ENCODE measurements around the gene RAET1L. TPM values are rescaled to one million over a fixed set of nuclear protein-coding genes. Genes with fewer than 3 reads are reported as not detected.

RAET1L gene
- total RNA-seq, 1 experiment from 2014 or later: not detected

DNA sequence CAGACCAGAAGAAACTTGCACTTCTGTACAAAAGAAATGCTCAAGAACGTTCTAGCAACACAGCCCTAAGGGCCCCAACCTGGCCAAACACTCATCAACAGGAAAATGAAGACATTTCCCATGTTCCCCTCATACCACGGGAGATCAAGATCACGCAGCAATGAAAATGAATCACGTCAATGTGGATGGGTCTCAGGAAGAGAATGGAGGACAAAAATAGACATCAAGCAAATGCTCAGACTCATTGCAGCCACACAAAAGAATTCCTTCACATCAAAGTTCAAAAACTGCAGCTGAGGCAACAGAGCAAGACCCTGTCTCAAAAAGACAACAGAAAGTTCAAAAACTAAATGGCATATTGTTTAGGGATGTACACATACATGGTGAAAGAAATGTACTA is 25.5 kb upstream of the RAET1L start:
- no TSS peak for BruUV-seq (replicated peaks)
- intact Hi-C loops (cut with micrococcal nuclease; ENCODE audit: unreplicated experiment) (no loop called here), in situ Hi-C loops (cut with HindIII; ENCODE audit: low pct_unique_long_range_greater_than_20kb, low sequenced_read_pairs) (no loop called here)
- H3K27me3 ChIP-seq (ENCODE audit: control insufficient read depth, insufficient read depth, low read length): peaks cover 12% of the 10 kb centered on the region
- ATAC-seq (no peak), DNase-seq (ENCODE audit: low read depth, low spot score) (no peak)
- no peak overlapping the region for H3K27ac ChIP-seq (ENCODE audit: low read length)
- TF ChIP-seq SIN3A (IDR thresholded peaks at IDR 0.05; ENCODE audit: borderline replicate concordance, insufficient read depth, low read depth, low read length) (no peak), TCF7L2 (IDR thresholded peaks at IDR 0.05; ENCODE audit: low read depth, low read length) (no peak)
- TF ChIP-seq, protein P1, sequence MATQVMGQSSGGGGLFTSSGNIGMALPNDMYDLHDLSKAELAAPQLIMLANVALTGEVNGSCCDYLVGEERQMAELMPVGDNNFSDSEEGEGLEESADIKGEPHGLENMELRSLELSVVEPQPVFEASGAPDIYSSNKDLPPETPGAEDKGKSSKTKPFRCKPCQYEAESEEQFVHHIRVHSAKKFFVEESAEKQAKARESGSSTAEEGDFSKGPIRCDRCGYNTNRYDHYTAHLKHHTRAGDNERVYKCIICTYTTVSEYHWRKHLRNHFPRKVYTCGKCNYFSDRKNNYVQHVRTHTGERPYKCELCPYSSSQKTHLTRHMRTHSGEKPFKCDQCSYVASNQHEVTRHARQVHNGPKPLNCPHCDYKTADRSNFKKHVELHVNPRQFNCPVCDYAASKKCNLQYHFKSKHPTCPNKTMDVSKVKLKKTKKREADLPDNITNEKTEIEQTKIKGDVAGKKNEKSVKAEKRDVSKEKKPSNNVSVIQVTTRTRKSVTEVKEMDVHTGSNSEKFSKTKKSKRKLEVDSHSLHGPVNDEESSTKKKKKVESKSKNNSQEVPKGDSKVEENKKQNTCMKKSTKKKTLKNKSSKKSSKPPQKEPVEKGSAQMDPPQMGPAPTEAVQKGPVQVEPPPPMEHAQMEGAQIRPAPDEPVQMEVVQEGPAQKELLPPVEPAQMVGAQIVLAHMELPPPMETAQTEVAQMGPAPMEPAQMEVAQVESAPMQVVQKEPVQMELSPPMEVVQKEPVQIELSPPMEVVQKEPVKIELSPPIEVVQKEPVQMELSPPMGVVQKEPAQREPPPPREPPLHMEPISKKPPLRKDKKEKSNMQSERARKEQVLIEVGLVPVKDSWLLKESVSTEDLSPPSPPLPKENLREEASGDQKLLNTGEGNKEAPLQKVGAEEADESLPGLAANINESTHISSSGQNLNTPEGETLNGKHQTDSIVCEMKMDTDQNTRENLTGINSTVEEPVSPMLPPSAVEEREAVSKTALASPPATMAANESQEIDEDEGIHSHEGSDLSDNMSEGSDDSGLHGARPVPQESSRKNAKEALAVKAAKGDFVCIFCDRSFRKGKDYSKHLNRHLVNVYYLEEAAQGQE (IDR thresholded peaks at IDR 0.05; ENCODE audit: insufficient read depth in 1 of 2, low read depth in 2 of 2, low read length in 1 of 2): no peak
- H3K9me3 ChIP-seq (ENCODE audit: control insufficient read depth, insufficient read depth, low read depth, low read length): no peaks in the 10 kb centered on the region
- H3K4me3 ChIP-seq (ENCODE audit: low read depth in 2 of 2, low read length in 2 of 2): no peak overlapping the region
- ChIA-PET POLR2A (no interaction called here), CTCF (no interaction called here)
- no peaks in the 10 kb centered on the region for H3K36me3 ChIP-seq (ENCODE audit: control insufficient read depth, insufficient read depth, low read length)
- H3K4me1 ChIP-seq (ENCODE audit: control insufficient read depth, insufficient read depth, low read length): no peaks in the 10 kb centered on the region

DNA sequence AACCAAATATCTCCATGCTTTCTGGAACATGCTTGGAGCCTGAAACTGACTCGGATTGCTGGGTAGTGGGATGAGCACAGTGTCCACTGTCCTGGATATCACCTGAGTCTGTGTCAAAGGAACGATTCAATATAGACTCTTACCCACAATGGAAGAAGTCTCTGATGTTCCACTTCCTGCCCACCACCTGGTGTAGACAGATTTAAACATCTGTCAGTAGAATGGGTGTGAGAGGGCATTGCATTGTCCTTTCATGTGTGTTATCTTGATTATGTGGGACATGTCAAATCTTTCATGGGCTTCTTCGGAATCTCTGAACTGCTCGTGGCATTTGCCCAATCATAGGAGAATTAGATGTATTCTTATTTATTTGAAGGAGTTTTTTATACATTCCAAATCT is 22.8 kb upstream of the RAET1L start:
- ChIA-PET CTCF (no interaction called here), POLR2A (no interaction called here)
- ATAC-seq (no peak), DNase-seq (ENCODE audit: low read depth, low spot score) (no peak)
- intact Hi-C loops (cut with micrococcal nuclease; ENCODE audit: unreplicated experiment): no loop called here
- TF ChIP-seq TCF7L2 (IDR thresholded peaks at IDR 0.05; ENCODE audit: low read depth, low read length) (no peak), SIN3A (IDR thresholded peaks at IDR 0.05; ENCODE audit: borderline replicate concordance, insufficient read depth, low read depth, low read length) (no peak), POLR2AphosphoS5 (IDR thresholded peaks at IDR 0.05; ENCODE audit: low read depth, low read length) (no peak)
- TF ChIP-seq, protein P1 (IDR thresholded peaks at IDR 0.05; ENCODE audit: insufficient read depth in 1 of 2, low read depth in 2 of 2, low read length in 1 of 2): no peak
- TF ChIP-seq, protein P2, sequence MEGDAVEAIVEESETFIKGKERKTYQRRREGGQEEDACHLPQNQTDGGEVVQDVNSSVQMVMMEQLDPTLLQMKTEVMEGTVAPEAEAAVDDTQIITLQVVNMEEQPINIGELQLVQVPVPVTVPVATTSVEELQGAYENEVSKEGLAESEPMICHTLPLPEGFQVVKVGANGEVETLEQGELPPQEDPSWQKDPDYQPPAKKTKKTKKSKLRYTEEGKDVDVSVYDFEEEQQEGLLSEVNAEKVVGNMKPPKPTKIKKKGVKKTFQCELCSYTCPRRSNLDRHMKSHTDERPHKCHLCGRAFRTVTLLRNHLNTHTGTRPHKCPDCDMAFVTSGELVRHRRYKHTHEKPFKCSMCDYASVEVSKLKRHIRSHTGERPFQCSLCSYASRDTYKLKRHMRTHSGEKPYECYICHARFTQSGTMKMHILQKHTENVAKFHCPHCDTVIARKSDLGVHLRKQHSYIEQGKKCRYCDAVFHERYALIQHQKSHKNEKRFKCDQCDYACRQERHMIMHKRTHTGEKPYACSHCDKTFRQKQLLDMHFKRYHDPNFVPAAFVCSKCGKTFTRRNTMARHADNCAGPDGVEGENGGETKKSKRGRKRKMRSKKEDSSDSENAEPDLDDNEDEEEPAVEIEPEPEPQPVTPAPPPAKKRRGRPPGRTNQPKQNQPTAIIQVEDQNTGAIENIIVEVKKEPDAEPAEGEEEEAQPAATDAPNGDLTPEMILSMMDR (IDR thresholded peaks at IDR 0.05): no peak
- Histone ChIP-seq H3K36me3 (ENCODE audit: control insufficient read depth, insufficient read depth, low read length) (no peaks in the 10 kb centered on the region), H3K4me3 (ENCODE audit: low read depth in 2 of 2, low read length in 2 of 2) (no peak overlapping the region), H3K27ac (ENCODE audit: low read length) (no peak overlapping the region), H3K4me1 (ENCODE audit: control insufficient read depth, insufficient read depth, low read length) (no peaks in the 10 kb centered on the region), H3K9me3 (ENCODE audit: control insufficient read depth, insufficient read depth, low read depth, low read length) (no peaks in the 10 kb centered on the region), H3K27me3 (ENCODE audit: control insufficient read depth, insufficient read depth, low read length) (peaks cover 7% of the 10 kb centered on the region)
- in situ Hi-C loops (cut with HindIII; ENCODE audit: low pct_unique_long_range_greater_than_20kb, low sequenced_read_pairs): no loop called here
- no TSS peak for BruUV-seq (replicated peaks)

All from Panc1 (cell line).